Epithelial cell of prostate (primary cell): ENCODE measurements around the gene HOXC4.

ENCODE experiments used
- DNase-seq: peaks from one replicate; pipeline ENCODE4 v3.0.0-alpha.2; 2011; ENCODE audit warnings: low read depth, low spot score
- H3K27ac ChIP-seq: fragments of 450-650 bp; 2 replicates; pipeline ENCODE4 v1.5.1; 2017; ENCODE audit warnings: mild to moderate bottlenecking

The HOXC4 gene

DNA sequence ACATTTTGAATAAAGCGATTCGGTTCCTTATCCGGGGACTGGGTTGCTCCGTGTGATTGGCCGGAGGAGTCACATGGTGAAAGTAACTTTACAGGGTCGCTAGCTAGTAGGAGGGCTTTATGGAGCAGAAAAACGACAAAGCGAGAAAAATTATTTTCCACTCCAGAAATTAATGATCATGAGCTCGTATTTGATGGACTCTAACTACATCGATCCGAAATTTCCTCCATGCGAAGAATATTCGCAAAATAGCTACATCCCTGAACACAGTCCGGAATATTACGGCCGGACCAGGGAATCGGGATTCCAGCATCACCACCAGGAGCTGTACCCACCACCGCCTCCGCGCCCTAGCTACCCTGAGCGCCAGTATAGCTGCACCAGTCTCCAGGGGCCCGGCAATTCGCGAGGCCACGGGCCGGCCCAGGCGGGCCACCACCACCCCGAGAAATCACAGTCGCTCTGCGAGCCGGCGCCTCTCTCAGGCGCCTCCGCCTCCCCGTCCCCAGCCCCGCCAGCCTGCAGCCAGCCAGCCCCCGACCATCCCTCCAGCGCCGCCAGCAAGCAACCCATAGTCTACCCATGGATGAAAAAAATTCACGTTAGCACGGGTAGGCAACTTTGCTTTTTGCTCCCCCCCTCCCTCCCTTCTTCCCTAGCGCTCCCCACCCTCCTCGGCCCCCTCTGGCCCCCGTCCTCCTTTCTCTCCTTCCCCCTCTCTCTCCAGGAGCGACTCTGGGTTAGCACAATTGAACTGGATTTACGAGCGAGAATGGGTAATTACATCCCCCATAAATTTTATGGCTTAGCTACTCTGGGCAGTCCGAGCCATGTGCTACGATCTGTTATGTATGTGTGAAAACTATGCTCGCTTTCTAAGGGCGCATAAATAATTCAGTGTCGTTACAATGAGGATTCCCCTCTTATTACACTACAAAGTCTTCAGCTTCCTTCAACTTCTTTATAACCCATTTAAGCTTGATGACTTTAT, at the start of gene HOXC4:
Gene HOXC4 (plus strand): TSS at position 85 of the 991 bp plus-strand sequence. CDS start 88 bp downstream, at position 173.
- H3K27ac ChIP-seq, result no peak within 1 kb of the TSS
- no peak for DNase-seq

- H3K27ac ChIP-seq, result no peak overlapping the region
- DNase-seq, result no peak
These were observed 49.4 kb upstream of the HOXC4 start for GRCh38 chr12:54004063-54004840.

DNA sequence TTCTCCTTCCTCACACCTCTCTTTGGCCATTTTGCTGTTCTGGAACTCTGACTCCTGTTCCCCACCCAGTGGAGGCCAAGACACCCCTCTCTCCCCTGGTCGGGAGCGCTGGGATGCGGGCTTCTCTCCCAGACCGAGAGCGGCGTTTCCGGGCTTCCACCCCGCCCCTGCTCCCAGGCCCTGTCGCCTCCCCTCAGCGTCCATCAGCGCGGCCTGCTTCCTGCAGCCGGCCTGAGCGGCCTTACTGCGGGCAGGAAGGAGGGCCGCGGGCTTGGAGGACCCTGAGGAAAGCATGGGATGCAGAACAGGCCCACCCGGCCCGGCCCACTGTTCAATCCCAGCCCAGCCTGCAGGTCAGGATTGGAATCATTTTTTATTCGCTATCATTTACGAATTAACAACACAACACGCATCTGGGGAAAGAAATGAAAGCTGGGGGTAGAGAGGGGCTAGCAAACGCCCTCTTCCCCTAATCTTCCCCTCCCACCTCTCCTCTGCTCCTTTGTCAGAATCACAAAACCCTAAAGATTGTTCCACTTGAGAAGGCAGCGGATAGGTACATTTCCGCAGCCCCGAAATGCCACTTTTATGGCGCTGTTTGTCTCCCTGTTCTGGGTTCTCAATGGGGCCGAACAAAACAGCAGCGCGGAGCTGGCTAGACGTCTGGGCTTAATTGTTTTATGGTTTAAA, 48.6 kb upstream of the HOXC4 start:
- H3K27ac ChIP-seq, result no peak overlapping the region
- DNase-seq, result no peak

- DNase-seq, result no peak
- H3K27ac ChIP-seq, result no peak overlapping the region
These were observed 48.1 kb upstream of the HOXC4 start for GRCh38 chr12:54005531-54005852.

GRCh38 chr12:54005853-54006558, 47.6 kb upstream of the HOXC4 start:
- DNase-seq, result no peak
- H3K27ac ChIP-seq, result no peak overlapping the region

- no peak for DNase-seq
- H3K27ac ChIP-seq, result no peak overlapping the region
These were observed 46.9 kb upstream of the HOXC4 start for GRCh38 chr12:54006559-54007220.

- no peak for DNase-seq
- no peak overlapping the region for H3K27ac ChIP-seq
These were observed 45.9 kb upstream of the HOXC4 start for GRCh38 chr12:54007538-54008259.

DNA sequence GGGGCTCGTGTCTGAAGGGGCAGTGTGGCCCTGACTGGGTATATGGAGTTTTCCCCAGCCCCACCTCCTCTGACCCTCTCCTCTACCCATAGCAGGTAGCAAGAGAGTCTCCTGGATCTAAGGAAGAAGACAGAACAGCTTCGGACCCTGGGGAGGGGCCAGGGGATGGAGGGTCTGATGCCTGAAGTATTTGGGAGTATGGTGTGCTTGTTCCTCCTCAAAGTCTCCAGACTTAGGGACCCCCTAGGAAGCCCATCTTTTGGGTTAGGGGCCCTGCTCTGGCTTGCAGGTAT, 45.4 kb upstream of the HOXC4 start:
- no peak overlapping the region for H3K27ac ChIP-seq
- DNase-seq, result no peak

DNA sequence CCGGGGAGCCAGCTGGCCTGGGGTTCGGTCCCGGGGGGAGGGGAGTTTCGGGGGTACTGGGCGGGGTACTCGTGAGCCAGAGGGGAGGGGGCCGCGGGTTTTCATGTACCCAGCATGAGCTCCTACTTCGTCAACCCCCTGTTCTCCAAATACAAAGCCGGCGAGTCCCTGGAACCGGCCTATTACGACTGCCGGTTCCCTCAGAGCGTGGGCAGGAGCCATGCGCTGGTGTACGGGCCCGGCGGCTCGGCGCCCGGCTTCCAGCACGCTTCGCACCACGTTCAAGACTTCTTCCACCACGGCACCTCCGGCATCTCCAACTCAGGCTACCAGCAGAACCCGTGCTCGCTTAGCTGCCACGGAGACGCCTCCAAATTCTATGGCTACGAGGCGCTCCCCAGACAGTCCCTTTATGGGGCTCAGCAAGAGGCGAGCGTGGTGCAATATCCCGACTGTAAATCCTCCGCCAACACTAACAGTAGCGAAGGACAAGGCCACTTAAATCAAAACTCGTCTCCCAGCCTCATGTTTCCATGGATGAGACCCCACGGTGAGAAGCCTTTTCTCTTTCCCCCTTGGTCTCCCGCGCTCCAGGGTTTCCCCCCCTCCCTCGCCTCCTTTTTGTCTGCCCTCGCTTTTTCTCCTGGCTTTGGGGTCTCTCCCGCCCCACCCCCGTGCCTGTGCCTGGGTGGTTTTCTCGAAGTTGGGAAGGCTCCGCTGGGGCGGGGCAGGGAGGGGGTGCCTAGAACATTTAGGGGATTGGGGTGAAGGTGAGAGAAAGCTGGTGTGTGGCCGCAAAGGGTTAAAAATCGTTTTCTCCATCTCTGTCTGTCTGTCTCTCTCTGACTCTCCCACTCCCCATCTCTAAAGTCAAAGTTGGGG, 44.2 kb upstream of the HOXC4 start:
- no peak overlapping the region for H3K27ac ChIP-seq
- DNase-seq, result no peak

GRCh38 chr12:54010053-54010971, 43.3 kb upstream of the HOXC4 start:
- no peak for DNase-seq
- H3K27ac ChIP-seq, result no peak overlapping the region

- no peak for DNase-seq
- no peak overlapping the region for H3K27ac ChIP-seq
These were observed 42.5 kb upstream of the HOXC4 start for GRCh38 chr12:54010972-54011664.

DNA sequence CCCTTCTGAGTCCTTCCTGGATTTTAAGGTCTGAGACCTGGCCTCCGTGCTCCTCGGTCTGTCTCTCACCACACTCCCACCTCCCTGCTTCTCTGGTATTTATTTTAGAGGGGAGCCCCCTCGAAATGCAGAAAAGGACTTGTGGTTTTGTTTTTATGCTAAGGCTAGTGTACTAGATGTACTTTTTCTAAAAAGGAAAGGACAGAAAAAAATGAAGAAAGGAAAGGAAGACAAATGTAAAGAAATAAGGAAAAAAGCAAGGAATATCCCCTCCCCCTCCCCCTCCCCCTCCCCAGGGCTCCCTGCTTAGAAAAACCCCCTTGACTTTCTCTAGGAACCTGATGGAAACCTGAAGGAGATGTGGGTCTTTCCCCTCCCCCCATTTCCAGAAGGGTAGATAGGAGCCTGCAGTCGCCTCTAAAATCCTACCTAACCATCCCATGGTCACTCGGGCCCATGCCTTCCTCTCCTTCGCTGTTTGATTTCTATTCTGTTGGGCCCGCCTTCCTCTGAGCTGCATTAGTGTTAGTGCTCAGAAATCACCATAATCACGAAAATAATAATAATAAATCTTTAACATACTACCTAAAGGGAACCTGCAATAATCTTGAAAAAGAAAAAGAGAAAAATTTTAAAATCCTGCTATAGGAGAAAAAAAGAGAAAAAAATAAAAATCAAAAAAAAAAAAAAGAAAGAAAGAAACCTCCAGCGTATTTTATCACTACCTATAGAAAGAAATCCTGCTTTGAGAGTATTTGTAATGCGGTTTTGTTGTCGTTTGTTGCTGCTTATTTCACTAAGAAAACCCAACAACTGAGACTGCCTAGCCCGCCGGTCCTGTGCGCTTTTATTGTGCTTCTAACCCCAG, 41.7 kb upstream of the HOXC4 start:
- H3K27ac ChIP-seq, result no peak overlapping the region
- DNase-seq, result no peak

DNA sequence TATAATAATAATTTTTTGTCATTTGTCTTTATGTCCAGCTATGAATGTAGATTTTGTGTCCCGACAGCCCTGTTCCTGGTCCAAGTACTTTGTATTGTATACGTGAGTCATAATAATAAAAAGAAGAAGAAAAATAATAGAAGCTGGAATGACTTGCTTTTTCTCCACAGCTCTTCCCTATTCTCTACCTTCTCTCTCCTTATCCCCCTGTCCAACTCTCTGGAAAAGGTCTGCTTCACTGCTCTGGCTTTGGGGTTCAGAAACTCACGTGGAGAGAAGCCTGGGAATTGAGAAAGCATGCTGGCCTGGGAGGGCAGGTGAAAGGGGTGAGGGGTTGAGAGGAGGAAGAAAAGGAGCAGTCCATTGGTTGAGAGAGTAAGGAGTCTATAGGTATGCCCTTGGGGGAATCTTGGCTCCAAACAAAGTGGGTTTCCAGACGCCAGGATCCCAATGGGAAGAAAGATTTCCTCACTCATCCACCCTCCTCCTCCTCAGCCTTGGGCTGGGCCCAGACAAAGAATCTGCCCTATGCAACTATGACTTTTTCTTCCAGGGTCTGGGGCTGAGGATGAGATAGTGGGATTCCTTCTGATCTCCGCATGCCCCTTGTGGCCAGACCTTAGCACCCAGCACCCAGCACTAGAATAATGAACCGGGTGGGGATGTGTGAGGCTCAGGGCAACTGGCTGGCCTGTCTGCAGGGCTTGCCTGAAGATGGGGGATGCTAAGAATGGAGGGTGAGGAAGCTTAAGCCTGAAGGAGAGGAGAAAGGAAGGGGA, 40.8 kb upstream of the HOXC4 start:
- no peak for DNase-seq
- no peak overlapping the region for H3K27ac ChIP-seq

DNA sequence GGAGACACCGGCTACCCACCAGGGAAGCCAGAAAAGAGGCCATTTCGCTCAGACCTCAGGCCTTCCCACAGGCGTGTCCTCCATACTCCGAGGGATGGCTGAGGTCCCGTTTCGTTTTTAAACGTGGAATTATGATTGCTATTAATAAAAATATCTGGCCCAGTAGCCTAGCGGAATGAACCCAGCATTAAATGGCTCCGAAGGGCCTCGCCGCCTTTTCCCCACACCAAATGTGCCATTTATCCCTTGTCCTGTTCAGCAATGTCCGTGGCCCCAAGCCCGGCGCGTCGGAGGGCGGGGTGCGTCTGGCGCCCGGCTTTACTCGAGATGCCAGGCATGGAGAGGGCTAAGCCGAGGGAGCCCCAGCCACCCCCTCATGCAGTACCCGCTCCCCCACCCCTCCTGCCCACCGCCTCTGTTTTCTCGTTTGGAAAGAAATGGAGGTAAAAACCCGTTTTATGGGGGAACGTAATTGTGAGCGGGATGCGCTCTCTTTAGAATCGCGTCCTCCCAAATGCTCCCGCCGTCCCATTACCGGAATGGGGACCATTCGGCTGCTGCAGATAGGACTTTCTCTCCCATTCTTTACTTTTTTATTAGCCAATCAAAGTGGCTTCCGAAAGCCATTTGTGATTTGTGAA, 39.1 kb upstream of the HOXC4 start:
- DNase-seq, result no peak

More for the DNA sequence above, 39.1 kb upstream of the HOXC4 start:
- no peak overlapping the region for H3K27ac ChIP-seq
